Osteoblast (primary cell): ENCODE results near the gene CDH5. TPM values are rescaled to one million over a fixed set of nuclear protein-coding genes. Genes with fewer than 3 reads are reported as not detected.

ENCODE experiments used
- DNase-seq: peaks from one replicate; pipeline ENCODE4 v3.0.0; 2011; ENCODE audit warnings: low spot score, mixed read lengths; ENCODE audit not compliant: insufficient read length; ENCODE audit errors: missing footprints
- H2AFZ ChIP-seq: 2 replicates; pipeline ENCODE4 v1.6.0; 2011; ENCODE audit warnings: mild to moderate bottlenecking, low read length
- H3K27ac ChIP-seq: 2 replicates; pipeline ENCODE4 v1.5.1; 2011; ENCODE audit warnings: mild to moderate bottlenecking, low read depth, low read length, moderate library complexity
- H3K27me3 ChIP-seq: 2 replicates; pipeline ENCODE4 v1.6.0; 2012; ENCODE audit warnings: mild to moderate bottlenecking, control low read depth, inconsistent platforms, low read length, moderate library complexity; ENCODE audit not compliant: insufficient read depth
- H3K36me3 ChIP-seq: 2 replicates; pipeline ENCODE4 v1.5.1; 2011; ENCODE audit warnings: mild to moderate bottlenecking, low read length, control low read depth, moderate library complexity; ENCODE audit not compliant: insufficient read depth
- H3K4me1 ChIP-seq: 2 replicates; pipeline ENCODE4 v1.5.1; 2011; ENCODE audit warnings: mild to moderate bottlenecking, low read length, control low read depth, moderate library complexity; ENCODE audit not compliant: insufficient read depth
- H3K4me2 ChIP-seq: 2 replicates; pipeline ENCODE4 v1.6.0; 2011; ENCODE audit warnings: mild to moderate bottlenecking, low read length; ENCODE audit not compliant: insufficient read depth
- H3K4me3 ChIP-seq: fragments of 200-600 bp; sonication (generic); 3 replicates; pipeline ENCODE4 v1.5.1; 2012; ENCODE audit warnings: mild to moderate bottlenecking, low read length, inconsistent platforms; ENCODE audit not compliant: insufficient read depth
- H3K79me2 ChIP-seq: 2 replicates; pipeline ENCODE4 v1.6.0; 2012; ENCODE audit warnings: mild to moderate bottlenecking, low read length, control low read depth, inconsistent platforms; ENCODE audit not compliant: insufficient read depth
- H3K9me3 ChIP-seq: 2 replicates; pipeline ENCODE4 v1.5.1; 2011; ENCODE audit warnings: low read depth, low read length, control low read depth
- H4K20me1 ChIP-seq: 2 replicates; pipeline ENCODE4 v1.6.0; 2012; ENCODE audit warnings: mild to moderate bottlenecking, low read length, control low read depth; ENCODE audit not compliant: insufficient read depth
- CTCF ChIP-seq: IDR thresholded peaks from 2 replicates; pipeline ENCODE4 v1.5.1; 2011; ENCODE audit warnings: mild to moderate bottlenecking, low read depth, low read length, moderate library complexity; ENCODE audit errors: extremely low read depth
- total RNA-seq: library from RNA; depleted of rRNA; stranded (reverse); fragments of >200 nt; gene quantifications from 2 replicates; pipeline ENCODE4 v1.2.3, GENCODE V29; 2012

CDH5 gene
- total RNA-seq, 1 donor, result 0.72 TPM

- Histone ChIP-seq H3K27me3 (no peaks in the 10 kb centered on the region), H3K27ac (no peak overlapping the region), H3K36me3 (no peaks in the 10 kb centered on the region), H3K9me3 (no peaks in the 10 kb centered on the region), H3K4me1 (peaks cover 9% of the 10 kb centered on the region), H4K20me1 (no peaks in the 10 kb centered on the region), H3K4me3 (no peak overlapping the region), H2AFZ (no peak overlapping the region), H3K4me2 (no peak overlapping the region), H3K79me2 (no peaks in the 10 kb centered on the region)
- no peak for DNase-seq
- no peak for TF ChIP-seq CTCF
Observed at GRCh38 chr16:66374176-66374575, 7.7 kb downstream of the CDH5 start.

- Histone ChIP-seq H3K4me1 (peaks cover 9% of the 10 kb centered on the region), H3K4me2 (no peak overlapping the region), H3K27ac (no peak overlapping the region), H2AFZ (no peak overlapping the region), H3K36me3 (no peaks in the 10 kb centered on the region), H3K79me2 (no peaks in the 10 kb centered on the region), H4K20me1 (no peaks in the 10 kb centered on the region), H3K9me3 (no peaks in the 10 kb centered on the region), H3K4me3 (no peak overlapping the region), H3K27me3 (no peaks in the 10 kb centered on the region)
- no peak for TF ChIP-seq CTCF
- DNase-seq, result no peak
Observed at GRCh38 chr16:66375451-66375850, 9.0 kb downstream of the CDH5 start.

GRCh38 chr16:66376114-66376513 is 9.6 kb downstream of the CDH5 start:
- DNase-seq, result no peak
- Histone ChIP-seq H3K4me3 (no peak overlapping the region), H3K27ac (no peak overlapping the region), H3K36me3 (no peaks in the 10 kb centered on the region), H4K20me1 (no peaks in the 10 kb centered on the region), H3K4me2 (no peak overlapping the region), H3K27me3 (no peaks in the 10 kb centered on the region), H3K4me1 (peaks cover 9% of the 10 kb centered on the region), H2AFZ (peak overlapping the region; percentile 66), H3K79me2 (no peaks in the 10 kb centered on the region), H3K9me3 (no peaks in the 10 kb centered on the region)
- TF ChIP-seq CTCF, result no peak

- H3K4me1 ChIP-seq, result peaks cover 9% of the 10 kb centered on the region
- H3K4me2 ChIP-seq, result peak overlapping the region; percentile 18
- no peak for DNase-seq
- H3K9me3 ChIP-seq, result no peaks in the 10 kb centered on the region
- H3K36me3 ChIP-seq, result no peaks in the 10 kb centered on the region
- H3K4me3 ChIP-seq, result no peak overlapping the region
- TF ChIP-seq CTCF, result no peak
- H4K20me1 ChIP-seq, result no peaks in the 10 kb centered on the region
- H3K79me2 ChIP-seq, result no peaks in the 10 kb centered on the region
- H3K27me3 ChIP-seq, result no peaks in the 10 kb centered on the region
- H2AFZ ChIP-seq, result peak overlapping the region; percentile 66
- H3K27ac ChIP-seq, result no peak overlapping the region
Observed at GRCh38 chr16:66376577-66377305, 10.2 kb downstream of the CDH5 start.
